H7 (cell line): Measurements from ENCODE around the gene SH3RF3. TPM values are rescaled to one million over a fixed set of nuclear protein-coding genes. Genes with fewer than 3 reads are reported as not detected.

Experiments used
- DNase-seq: peaks from one replicate; pipeline ENCODE4 v3.0.0; 2012
- H3K27me3 ChIP-seq: 2 replicates; pipeline ENCODE4 v1.6.0; 2011; ENCODE audit warnings: mild to moderate bottlenecking, low read length; ENCODE audit not compliant: control insufficient read depth, insufficient read depth
- H3K36me3 ChIP-seq: replicated peaks from 2 replicates; pipeline ENCODE4 v1.5.1; 2011; ENCODE audit warnings: low read length; ENCODE audit not compliant: control insufficient read depth, insufficient read depth
- H3K4me3 ChIP-seq: 2 replicates; pipeline ENCODE4 v1.5.1; 2011; ENCODE audit warnings: low read depth, mild to moderate bottlenecking, control low read depth, low read length, moderate library complexity; ENCODE audit not compliant: insufficient read depth
- total RNA-seq: library from RNA; depleted of rRNA; stranded (reverse); fragments of >200 nt; shearing (Covaris generic); gene quantifications from 2 replicates; pipeline ENCODE4 v1.2.3, GENCODE V29; 2014

The SH3RF3 gene
- total RNA-seq, 1 experiment from 2014 or later = 0.80 TPM

DNA sequence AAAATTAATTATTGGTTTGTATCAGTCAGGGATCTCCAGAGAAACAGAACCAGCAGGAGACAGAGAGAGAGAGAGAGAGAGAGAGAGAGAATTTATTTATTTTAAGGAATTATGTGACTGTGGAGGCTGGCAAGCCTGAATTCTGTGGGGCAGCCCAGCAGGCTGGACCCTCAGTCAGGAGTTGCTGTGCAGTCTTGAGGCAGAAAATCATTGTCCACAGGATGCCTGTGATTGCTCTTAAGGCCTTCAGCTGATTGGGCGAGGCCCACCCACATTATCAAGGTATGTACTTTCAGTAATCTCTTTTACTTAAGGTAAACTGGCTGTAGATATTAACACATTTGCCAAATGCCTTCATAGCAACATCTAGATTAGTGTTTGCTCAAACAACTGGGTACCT is 329.5 kb downstream of the SH3RF3 start:
- Histone ChIP-seq H3K27me3 (no peaks in the 10 kb centered on the region), H3K4me3 (no peak overlapping the region), H3K36me3 (no peaks in the 10 kb centered on the region)
- no peak for DNase-seq

DNA sequence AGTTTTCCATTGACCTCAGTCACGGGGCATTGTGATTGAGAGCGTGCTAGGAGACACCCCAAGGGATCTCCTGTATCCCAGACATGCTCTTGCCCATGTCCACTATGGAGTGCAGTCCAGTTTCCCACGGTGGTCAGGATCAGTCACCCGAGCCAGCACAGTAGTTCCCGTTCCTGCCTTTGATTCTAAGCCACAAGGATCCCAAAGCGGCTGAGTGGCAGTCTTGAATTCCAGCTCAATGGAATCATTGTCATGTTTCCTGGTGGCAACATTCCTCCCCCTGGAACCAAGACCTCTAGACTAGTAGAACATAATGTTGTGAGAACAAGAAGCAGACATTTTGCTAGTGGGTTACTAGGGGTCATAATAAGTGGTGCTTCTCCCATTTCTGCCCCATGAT is 330.5 kb downstream of the SH3RF3 start:
- Histone ChIP-seq H3K36me3 (no peaks in the 10 kb centered on the region), H3K4me3 (no peak overlapping the region), H3K27me3 (no peaks in the 10 kb centered on the region)
- DNase-seq = no peak

DNA sequence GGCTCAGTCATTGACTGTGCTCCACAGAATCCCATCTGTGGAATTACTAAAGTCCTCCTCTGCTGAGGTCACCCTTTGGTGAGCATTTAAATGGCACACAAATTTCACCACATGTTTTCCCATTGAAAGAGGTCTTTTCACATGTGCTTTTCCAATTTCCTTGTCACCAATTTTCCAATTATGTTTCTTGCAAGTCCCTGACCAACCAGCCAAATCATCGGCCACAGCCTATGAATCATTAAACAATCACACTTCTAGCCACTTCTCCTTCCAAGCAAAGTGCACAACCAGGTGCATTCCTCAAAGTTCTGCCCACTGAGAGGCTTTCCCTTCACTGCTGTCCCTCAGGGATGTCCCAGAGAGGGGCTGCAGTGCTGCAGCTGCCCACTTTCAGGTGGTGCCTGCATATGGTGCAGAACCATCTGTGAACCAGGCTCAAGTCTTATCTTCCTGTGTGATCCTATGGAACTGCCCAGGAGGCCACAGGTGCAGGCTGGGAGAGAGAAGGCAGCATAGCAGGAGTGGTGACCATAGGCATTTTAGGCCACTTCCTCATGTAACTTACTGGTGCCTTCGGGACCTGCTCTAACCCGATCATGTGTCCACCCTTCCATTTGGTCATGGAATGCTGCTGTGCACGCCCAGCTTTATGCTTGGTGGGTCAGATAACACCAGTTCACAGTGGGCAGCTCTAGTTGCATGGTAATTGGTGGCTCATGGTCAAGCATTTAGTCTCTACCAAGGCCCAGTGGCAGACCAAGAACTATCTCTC is 331.7 kb downstream of the SH3RF3 start:
- no peak overlapping the region for H3K4me3 ChIP-seq
- no peaks in the 10 kb centered on the region for H3K27me3 ChIP-seq
- no peaks in the 10 kb centered on the region for H3K36me3 ChIP-seq
- no peak for DNase-seq

DNA sequence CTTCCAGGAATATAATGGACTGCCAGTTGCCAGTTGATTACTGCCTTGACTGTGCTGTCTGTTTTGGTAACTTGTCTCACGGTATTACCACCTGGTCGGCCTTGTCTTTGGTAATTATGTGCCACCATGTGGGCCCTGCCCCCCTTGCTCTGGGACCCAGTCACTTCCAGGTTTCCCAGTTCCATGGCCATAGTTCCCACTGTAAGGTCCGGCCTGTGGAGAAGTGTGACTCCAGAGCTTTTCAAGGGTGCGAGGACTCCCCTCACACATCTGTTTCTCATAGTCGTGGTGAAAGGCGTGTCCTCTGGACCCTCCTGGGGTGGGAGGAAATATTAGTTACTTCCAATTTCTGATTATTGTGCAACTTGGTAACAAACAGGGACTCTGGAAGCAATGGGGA is 334.2 kb downstream of the SH3RF3 start:
- no peaks in the 10 kb centered on the region for H3K27me3 ChIP-seq
- no peaks in the 10 kb centered on the region for H3K36me3 ChIP-seq
- H3K4me3 ChIP-seq = no peak overlapping the region
- DNase-seq = no peak

DNA sequence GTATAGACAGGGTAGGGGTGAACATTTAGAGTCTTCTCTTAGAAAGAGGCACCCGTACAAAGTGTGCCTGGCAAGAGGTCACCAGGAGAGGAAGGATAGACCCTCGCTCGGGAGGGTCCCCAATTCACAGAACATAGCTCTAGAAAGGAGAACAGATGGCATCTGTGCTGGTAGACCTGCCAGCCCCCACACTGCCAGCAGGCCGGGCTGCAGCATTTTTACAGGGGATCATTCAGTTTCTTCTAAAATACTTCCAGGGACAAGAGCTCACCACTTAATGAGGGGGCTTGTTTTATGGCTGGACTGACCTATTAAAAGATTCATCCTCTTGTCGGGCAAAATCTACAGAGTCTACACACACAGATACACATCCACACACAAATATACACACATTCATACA is 334.9 kb downstream of the SH3RF3 start:
- no peak for DNase-seq
- H3K4me3 ChIP-seq = no peak overlapping the region
- no peaks in the 10 kb centered on the region for H3K27me3 ChIP-seq
- H3K36me3 ChIP-seq = no peaks in the 10 kb centered on the region

DNA sequence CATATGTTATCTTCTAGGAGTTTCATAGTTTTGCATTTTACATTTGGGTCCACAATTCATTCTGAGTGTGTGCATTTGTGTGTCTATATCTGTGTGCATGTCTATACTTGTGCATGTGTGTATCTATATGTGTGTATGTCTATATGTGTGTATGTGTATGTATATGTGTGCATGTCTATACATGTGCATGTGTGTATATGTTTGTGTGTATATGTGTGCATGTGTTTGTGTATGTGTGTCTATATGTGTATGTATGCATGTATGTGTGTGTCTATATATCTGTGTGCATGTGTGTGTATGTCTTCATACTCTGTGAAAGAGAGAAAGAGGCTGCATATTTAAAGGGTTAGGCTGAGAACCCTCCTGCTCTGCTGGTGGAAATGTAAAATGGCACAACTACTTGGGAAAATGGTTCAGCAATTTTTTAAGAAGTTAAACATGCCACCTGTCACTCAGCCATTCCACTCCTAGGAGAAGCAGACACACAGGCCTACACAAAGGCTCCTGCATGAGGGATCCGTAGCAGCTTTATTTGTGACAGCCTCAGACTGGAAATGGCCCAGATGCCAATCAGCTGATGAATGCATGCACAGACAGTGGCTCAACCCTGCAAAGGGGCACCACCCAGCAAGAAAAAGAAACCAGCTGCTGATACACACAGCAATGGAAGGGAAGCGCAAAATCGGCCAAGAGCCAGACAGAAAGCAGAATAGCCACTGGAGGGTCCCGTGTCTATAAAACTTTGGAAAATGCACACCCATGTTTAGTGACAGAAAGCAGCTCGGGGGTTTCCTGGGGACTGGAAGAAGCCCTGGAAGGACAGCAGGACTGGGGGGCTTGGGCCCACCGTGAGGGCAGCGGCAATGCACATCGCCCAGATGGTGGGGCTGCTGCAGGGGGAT is 337.9 kb downstream of the SH3RF3 start:
- Histone ChIP-seq H3K36me3 (no peaks in the 10 kb centered on the region), H3K4me3 (no peak overlapping the region)
- no peak for DNase-seq

DNA sequence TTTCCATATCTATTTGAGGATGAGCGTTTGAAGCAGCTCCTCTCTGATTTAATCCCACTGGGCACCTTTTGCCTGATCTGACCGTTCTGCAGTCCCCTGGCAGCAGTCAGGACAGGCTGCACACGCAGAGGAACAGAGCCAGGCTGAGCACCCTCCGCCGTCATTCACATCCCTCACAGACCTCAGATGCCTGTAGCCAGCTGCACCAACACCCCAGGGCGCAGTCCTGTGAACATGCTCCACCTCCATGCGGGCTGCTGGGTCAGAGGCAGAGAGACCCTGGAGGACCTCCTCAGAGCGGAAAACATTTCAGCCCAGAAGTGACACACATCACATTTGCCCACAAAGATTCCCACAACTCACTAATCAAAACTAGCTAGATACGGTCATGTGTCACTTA is 338.7 kb downstream of the SH3RF3 start:
- H3K27me3 ChIP-seq = no peaks in the 10 kb centered on the region
- no peak overlapping the region for H3K4me3 ChIP-seq
- no peak for DNase-seq
- H3K36me3 ChIP-seq = no peaks in the 10 kb centered on the region

More for the DNA sequence above, 337.9 kb downstream of the SH3RF3 start:
- H3K27me3 ChIP-seq = no peaks in the 10 kb centered on the region

DNA sequence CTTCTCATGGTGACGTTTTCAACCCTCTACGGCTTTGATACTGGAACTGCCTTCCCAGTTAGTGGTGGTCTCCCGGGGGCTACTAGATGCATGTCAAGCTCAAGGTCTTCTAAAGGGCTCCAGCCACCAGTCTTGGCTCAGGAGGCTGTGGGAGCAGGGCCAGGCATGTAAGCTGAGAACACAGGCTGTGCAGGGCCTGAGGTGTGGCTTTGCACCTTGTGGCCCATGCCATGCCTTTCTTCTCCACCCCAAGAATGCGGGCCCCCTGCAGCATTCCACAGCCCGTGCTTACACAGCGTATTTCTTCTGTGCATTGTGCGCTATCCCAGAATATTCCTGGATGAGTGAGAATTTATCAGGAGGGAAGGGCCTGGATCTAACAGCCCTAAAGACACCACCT is 339.9 kb downstream of the SH3RF3 start:
- Histone ChIP-seq H3K27me3 (no peaks in the 10 kb centered on the region), H3K36me3 (no peaks in the 10 kb centered on the region), H3K4me3 (no peak overlapping the region)
- peak; percentile 21 for DNase-seq

DNA sequence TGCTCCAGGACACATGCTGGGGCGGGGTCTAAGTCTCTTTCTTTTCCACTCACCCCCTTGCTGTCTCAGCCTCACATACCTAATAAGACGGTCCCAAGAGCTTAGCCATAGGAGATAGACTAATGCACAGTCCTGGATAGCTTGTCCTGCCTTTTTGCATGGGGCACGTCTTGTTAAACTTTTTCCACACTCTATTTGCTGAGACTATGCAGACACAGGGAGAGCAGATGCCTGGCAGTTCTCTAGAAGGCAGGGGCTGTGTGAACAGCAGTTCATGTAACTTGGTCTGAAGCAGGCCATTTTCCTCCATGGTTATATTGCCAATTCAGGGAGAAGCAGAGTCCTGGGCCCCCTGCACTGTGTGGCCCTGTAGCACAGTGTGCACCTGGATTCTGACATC is 342.7 kb downstream of the SH3RF3 start:
- DNase-seq = no peak

DNA sequence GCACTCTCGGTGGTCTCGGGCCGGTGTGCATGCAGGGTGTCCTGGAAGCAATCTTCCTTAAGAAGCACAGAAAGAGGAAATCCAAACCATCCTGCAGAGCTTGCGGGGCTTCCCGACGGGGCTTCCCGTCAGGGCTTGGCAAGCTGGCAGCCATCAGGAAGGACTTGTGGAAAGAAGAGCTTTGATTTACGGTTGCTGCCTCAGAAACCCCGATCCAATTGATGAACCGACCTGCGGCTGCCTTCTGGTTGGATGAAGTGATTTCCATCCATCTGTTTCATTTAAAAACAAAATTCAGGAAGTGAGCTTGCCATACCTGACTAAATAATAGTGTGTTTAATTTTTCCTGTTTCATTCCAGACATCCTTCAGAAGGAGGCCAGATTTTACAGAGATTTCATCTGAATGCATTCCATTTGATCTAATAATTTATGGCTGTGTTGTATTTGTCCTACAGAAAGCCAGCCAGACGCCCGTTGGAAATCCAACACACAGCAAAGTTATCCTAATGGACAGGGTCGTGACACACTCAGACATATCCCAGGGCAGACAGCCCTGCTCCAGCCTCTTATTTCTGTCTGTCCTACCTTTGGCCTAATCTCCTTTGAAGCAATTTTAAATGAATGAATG is 343.4 kb downstream of the SH3RF3 start:
- peak; percentile 30 for DNase-seq
- Histone ChIP-seq H3K27me3 (no peaks in the 10 kb centered on the region), H3K36me3 (no peaks in the 10 kb centered on the region), H3K4me3 (no peak overlapping the region)

More for the DNA sequence above, 342.7 kb downstream of the SH3RF3 start:
- H3K4me3 ChIP-seq = no peak overlapping the region
- H3K36me3 ChIP-seq = no peaks in the 10 kb centered on the region
- no peaks in the 10 kb centered on the region for H3K27me3 ChIP-seq

DNA sequence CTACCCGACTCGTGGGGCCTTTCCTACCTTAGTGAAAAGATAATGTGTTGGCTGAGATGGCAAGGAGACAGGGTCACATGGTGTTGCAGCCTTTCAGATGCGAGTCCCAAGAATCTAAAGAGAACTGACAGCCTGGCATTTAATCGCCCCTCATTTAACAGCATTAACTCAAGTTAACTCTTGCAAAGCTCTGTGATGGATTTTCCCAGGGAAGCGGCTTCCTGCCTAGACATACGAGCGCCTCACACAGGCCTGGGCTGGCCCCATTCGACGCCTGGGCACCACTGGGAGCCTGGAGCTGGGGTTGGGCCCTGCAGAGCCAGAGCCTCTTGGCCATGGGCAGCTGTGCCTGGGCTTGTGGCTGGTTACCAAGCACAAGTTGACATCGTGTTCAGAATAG is 344.0 kb downstream of the SH3RF3 start:
- Histone ChIP-seq H3K4me3 (no peak overlapping the region), H3K36me3 (no peaks in the 10 kb centered on the region), H3K27me3 (no peaks in the 10 kb centered on the region)
- DNase-seq = peak; percentile 69

DNA sequence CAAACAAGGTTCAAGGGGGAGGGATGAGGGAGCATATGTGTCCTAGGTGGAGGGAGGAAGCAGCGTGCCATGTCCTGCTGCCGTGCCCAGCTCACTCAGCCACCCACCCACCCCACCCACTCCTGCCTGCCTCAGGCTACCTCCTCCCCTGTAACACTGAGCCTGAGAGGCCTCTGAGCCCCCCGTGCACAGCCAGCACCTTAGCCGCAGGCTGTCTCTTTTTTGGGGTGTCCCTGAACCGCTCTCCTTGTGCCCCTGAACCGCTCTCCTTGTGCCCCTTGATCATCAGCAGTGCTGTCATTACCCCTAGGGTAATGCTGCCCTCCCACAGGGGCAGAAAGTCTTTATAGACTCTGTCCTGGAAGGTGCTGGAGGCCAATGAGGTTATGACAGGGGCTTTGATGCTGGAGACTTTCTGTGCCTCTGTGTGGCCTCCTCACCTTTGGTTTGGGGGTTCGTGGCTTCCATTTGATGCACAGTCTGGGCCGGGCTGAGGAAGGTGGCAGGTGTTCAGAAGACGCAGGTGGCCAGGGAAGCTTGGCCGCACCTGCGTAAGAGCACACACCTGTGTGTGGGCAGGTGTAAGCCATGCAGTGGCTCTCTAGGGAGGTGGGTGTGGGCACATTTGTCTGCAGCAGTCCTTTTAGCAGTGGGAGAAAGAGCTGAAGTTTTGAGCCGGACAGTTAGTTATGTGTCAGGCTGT is 344.8 kb downstream of the SH3RF3 start:
- no peaks in the 10 kb centered on the region for H3K27me3 ChIP-seq
- no peak overlapping the region for H3K4me3 ChIP-seq
- H3K36me3 ChIP-seq = no peaks in the 10 kb centered on the region
- DNase-seq = no peak

DNA sequence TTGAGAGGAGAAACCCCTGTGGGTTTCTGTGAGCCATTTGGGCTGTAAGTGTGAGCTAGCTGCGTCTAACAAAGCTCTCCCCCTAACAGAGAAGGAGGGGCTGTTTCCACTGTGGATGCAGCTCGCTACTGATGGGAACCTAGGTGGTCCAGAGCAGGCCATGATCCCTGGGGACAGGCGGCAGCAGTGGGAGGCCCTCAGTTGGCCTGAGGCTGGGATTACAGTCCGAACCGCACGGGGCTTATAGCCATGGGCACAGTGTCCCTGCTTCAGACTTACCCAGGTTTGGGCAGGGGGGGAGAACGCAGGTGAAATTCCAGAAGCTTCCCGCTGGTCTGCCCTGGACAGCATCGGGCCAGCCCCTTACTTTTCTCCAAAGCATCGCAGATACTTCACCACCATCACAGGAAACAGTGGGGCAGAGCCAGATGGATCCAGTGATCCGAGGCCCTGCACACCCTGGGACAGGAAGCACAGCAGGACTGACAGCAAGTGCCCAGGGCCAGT is 345.4 kb downstream of the SH3RF3 start:
- peak; percentile 28 for DNase-seq
- H3K27me3 ChIP-seq = no peaks in the 10 kb centered on the region
- no peak overlapping the region for H3K4me3 ChIP-seq
- no peaks in the 10 kb centered on the region for H3K36me3 ChIP-seq

DNA sequence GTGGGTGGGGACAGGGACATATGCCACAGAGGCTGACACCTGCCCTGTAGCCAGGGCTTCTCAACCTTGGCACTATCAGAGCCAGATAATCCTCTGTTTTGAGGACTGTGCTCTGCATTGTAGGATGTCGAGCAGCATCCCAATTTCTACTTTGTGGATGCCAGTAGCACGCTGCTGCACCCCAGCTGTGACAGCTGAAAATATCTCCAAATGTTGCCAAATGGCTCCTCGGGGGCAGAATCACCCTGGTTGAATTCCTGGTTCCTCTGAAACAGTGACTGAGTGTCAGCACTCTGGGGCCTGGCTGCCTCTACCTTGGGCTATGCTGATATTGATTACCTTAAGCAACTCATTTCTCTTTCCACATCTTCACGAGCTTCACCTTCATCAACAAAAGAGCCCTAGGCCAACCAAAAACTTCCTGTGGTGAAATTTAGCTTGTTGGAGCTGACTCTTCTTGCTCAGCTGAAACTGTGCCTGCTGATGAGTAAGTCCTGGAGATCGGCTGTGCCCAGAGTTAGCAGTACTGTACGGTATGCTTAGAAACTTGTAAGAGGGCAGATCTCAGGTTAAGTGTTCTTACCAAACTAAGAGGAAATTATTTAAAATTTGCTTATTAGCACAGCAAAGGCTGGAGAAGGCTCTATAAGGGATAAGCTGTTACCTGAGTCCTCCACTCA is 346.7 kb downstream of the SH3RF3 start:
- H3K27me3 ChIP-seq = no peaks in the 10 kb centered on the region
- no peak for DNase-seq
- H3K36me3 ChIP-seq = no peaks in the 10 kb centered on the region
- H3K4me3 ChIP-seq = no peak overlapping the region
